Ectodermal cell (in vitro differentiated cells): ENCODE measurements around the gene MDH1.

Experiments
- H3K27ac ChIP-seq: 2 replicates; pipeline ENCODE4 v1.7.0; 2013; ENCODE audit warnings: mild to moderate bottlenecking, low read depth, low read length; ENCODE audit not compliant: insufficient read depth, poor library complexity, severe bottlenecking
- H3K27me3 ChIP-seq: 2 replicates; pipeline ENCODE4 v1.7.0; 2013; ENCODE audit warnings: mild to moderate bottlenecking, low read length; ENCODE audit not compliant: insufficient read depth, control insufficient read depth, poor library complexity, severe bottlenecking
- H3K36me3 ChIP-seq: one replicate; pipeline ENCODE4 v1.7.0; 2013; ENCODE audit warnings: low read length; ENCODE audit not compliant: control insufficient read depth, insufficient read depth
- H3K4me1 ChIP-seq: one replicate; pipeline ENCODE4 v1.7.0; 2013; ENCODE audit warnings: low read length; ENCODE audit not compliant: control insufficient read depth, insufficient read depth
- H3K4me3 ChIP-seq: 2 replicates; pipeline ENCODE4 v1.7.0; 2013; ENCODE audit warnings: low read depth, low read length, control low read depth; ENCODE audit not compliant: insufficient read depth
- H3K9me3 ChIP-seq: 2 replicates; pipeline ENCODE4 v1.7.0; 2013; ENCODE audit warnings: mild to moderate bottlenecking, low read length, moderate library complexity; ENCODE audit not compliant: control insufficient read depth
- WGBS, 2 experiments: methylation state at CpG; one replicate each; pipeline ENCODE4 v1.1.7; 2013; ENCODE audit warnings: missing lambda C conversion rate in 2 of 2; 5-methylcytosine and 5-hydroxymethylcytosine counted together

The MDH1 gene

DNA sequence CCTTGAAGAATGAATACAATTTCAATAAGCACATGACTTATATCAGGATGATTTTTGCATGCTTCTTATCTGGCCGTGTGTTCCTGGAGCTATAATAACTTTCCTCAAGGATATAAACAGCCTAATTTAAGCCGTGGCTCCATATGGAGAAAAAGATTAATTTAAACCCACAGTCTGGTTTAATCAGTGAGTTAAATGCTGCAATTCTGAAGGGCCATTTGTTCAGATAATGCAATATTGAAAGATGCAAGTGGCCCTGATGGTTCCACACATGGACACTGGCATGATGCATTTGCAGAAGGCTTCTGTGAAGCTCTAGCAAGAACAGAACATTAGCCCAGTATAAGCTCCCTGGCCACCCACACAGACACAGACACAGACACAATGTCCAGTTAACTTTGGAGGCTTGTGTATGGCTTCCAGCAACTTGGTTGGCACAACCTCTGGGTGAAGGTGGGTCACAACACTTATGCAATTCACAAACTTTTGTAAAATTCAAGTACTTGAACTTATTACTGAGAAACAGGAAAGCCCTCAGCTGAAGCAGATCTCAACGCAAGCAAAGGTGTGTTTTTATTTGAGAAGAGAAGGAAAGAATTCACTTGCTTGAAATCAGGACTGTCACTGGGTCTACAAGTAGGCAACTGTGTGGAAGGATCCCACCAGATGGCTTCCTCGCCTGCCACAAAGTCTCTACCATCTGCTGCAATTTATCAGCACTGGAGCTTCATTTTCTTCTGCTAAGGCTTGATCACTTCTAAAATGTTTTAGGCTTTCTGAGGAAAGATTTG lies 63.3 kb downstream of the MDH1 start:
- no peak overlapping the region for H3K4me3 ChIP-seq
- H3K9me3 ChIP-seq, result no peaks in the 10 kb centered on the region
- no peaks in the 10 kb centered on the region for H3K36me3 ChIP-seq
- no peaks in the 10 kb centered on the region for H3K4me1 ChIP-seq
- no peaks in the 10 kb centered on the region for H3K27me3 ChIP-seq
- H3K27ac ChIP-seq, result no peak overlapping the region
- WGBS, 2 experiments, result 86 to 96% methylated on average over 4 of the region's 4 CpGs

GRCh38 chr2:63652652-63652985 lies 63.9 kb downstream of the MDH1 start:
- Histone ChIP-seq H3K27me3 (no peaks in the 10 kb centered on the region), H3K36me3 (no peaks in the 10 kb centered on the region), H3K4me3 (no peak overlapping the region), H3K4me1 (no peaks in the 10 kb centered on the region), H3K27ac (no peak overlapping the region), H3K9me3 (no peaks in the 10 kb centered on the region)
- 100% methylated on average over 1 to 2 of the region's 2 CpGs for WGBS, 2 experiments

- H3K4me1 ChIP-seq, result no peaks in the 10 kb centered on the region
Observed at GRCh38 chr2:63654959-63655358, 66.2 kb downstream of the MDH1 start.

More at GRCh38 chr2:63654959-63655358, 66.2 kb downstream of the MDH1 start:
- Histone ChIP-seq H3K27me3 (no peaks in the 10 kb centered on the region), H3K27ac (no peak overlapping the region), H3K36me3 (no peaks in the 10 kb centered on the region), H3K4me3 (no peak overlapping the region), H3K9me3 (no peaks in the 10 kb centered on the region)
- WGBS, 2 experiments, result 87 to 93% methylated on average over 1 of the region's 1 CpG
